ENCODE measurements around the gene SLC51B.
"Not testable (repeated sequence)": the region's sequence is repeated elsewhere in the genome, so short reads cannot be mapped to it uniquely, and the experiment has no call there.

Gene SLC51B

DNA sequence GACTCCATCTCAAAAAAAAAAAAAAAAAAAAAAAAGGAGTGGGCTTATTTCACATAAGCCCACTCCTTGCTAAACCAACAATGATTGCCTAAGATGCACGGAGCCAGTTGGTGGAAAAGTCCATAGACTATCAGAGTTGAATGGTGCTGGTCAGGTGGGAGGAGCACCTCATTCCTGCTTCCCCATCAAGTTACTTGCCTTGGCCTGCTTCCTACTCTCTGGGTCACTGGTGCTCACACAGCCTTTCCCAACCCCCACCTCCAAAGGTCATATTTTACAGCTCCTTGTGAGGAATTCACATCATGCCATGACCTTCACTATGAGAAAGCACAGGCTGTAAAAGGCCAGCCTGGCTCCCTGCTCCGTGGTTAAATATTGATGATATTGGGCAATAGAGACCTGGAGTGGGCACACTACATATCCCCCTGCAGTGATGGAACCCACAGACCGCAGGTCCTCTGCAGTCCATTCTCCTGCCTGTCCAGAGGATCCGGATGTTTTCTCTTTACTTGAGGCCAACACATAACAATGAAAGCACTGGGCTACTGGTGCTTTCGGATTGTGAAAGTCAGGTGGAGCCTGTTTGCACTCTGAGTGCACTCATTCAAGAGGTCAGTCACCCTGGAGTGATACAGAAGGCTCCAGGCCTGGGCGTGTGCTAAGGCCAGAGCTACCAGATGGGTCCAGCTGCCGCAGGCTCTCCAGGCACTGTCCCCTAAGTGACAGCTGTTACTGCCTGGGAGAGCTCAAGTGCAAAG lies at the start of gene SLC51B:
TSS of gene SLC51B (plus strand) at position 664 of the 758 bp plus-strand sequence. CDS start 4,618 bp downstream, outside the sequence.
- DNase-seq: no peak

DNA sequence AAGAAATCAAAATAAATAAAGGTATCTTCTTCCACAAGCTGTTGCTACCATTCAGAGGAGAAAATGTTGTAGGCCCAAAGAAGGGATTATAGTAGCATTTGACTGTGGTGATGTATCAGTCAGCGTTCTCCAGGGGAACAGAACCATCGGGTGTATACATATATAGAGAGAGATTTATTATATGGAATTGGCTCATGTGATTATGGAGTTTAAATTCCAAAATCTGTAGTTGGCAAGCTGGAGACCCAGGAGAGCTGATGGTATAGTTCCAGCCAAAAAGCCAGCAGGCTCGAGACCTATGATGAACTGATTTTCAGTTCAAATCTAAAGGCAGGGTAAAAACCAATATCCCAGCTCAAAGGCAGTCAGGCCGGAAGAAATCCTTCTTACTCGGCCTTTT lies 48.1 kb upstream of the SLC51B start:
- no peak for DNase-seq

DNA sequence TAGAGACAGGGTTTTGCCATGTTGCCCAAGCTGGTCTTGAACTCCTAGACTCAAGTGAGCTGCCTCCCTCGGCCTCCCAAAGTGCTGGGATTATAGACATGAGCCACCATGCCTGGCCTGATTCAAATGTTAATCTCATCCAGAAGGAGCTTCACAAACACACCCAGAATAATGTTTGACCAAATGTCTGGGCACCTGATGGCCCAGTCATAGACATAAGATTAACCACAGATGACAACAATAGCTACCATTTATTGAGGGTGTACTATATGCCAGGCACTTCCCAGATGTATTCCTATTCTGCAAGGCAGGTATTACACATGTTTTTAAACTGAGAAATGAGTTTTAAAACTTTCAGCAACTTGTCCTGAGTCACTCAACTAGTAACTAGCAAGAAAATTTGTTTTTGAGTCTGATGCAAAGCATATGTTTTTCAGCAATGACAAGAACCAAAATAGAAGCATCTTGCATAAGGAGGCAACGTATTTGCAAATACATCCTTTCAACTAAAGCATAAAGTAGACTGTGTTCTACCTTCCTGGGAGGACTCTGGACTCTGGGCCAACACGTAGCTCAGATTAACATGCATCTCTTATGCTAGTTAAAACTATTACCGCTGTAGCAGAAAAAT lies 47.3 kb upstream of the SLC51B start:
- DNase-seq: no peak

DNA sequence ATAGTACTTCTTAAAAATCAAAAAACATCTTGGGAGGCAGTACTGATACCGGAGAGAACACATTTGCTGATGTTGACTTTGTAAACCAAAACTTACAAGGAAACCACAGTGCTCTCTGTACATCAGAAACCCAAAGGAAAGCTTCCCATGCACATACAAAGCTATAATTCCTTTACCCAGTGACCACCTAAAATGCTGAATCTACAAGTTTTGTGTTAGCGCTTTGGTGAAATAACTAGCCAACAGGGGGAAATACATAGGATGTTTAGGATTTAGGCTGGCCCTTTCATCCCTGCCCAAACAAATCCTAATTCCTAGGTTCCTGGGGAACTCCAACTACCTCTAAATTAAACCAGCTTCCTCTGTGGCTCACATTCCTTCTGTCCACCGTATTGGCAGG lies 40.2 kb upstream of the SLC51B start:
- no peak for DNase-seq

DNA sequence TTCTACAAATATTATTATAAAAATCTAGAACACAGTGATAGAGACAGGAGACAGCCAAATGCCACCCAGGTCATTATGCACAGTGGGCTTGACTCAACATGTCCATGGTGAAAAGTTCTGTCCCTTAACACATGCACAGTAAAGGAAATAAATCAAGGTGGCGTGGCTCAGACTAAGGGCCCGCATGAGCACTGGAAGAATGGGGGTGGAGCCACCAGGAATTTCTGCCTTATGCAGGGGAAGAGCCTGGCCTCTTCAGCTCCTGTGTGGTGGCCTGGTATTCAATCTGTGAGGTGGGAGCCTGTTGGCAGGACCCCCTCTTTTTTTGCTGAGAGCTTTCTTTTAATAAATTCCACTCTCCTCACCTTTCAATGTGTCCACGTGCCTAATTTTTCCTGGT lies 38.3 kb upstream of the SLC51B start:
- DNase-seq: no peak

DNA sequence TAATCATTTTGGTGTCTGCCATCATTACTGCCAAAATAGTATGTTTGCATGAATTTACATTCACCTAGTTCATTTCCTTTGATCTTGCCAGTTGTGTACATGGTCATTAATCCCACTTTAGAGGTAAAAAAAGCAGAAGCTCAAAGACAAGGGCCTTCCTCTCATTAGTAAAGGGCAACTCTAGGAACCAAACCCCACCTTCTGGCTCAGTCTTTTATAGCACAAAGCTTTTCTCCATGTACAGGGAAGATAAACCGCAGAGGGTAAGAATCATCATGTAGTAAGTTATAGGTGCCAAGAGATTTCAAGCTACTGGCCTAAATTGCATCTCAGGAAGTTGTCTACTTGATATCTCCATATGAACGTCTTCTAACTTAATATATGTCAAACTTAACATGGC lies 36.2 kb upstream of the SLC51B start:
- DNase-seq: no peak

DNA sequence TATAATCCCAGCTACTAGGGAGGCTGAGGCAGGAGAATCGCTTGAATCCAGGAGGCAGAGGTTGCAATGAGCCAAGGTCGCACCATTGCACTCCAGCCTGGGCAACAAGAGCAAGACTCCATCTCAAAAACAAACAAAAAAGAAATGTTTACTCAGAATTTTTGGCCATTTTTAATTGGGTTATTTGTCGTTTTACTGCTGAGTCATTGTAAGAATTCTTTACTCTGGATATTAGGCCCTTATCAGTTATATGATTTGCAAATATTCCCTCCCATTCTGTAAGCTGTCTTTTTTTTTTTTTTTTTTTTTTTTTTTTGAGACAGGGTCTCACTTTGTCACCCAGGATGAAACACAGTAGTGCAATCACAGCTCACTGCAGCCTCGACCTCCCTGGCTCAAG lies 34.0 kb upstream of the SLC51B start:
- DNase-seq: not testable (repeated sequence)

DNA sequence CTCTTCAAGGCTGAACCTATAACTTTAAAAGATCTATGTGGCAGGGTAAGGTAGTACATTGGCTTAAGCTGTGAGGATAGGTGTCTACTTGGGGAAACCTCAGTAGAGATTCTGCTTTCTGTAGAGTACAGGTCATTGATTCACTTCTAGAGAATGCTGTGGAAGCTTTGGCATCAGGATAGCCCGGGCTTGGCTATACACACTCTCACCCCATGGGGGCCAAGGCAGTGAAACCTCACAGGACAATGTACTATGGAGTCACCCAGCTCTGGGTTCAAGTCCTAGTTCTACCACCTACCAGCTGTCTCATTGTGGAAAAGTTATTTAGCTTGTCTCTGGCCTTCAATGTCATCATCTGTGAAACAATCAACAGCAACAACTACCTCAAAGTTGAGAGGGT lies 24.8 kb upstream of the SLC51B start:
- DNase-seq: no peak

DNA sequence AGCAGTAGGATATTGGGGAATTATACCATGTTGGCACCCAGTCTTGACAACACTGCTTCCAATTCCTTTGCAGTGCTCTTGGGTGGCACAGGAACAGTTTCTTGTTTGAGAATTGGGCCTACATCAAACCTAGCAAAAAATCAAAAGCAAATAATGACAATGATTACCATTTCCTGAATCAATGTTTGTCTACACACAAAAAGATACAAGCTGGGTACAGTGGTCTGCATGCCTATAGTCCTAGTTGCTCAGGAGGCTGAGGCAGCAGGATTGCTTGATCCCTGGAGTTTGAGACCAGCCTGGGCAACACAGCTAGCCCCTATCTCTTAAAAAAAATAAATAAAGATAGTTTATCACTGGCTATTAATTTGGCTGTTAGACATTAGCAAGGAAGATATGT lies 23.7 kb upstream of the SLC51B start:
- no peak for DNase-seq

DNA sequence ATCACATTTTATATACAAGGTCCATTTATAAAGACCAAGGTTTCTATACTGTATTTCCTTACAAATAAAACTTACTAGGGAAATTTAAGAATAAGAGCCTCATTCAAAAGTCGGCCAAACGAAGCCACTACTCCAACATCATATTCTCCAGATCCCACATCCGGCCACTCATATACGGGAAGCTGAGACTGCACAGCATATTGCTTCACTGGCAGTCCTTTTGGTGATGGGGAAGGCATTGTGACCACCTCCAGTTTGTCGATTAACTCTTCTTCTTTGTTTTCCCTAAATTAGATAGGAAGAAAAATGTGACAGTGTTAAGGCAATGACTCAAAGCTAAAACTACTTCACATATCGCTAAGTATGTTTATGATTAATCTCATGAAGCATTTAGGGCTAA lies 18.4 kb upstream of the SLC51B start:
- no peak for DNase-seq

DNA sequence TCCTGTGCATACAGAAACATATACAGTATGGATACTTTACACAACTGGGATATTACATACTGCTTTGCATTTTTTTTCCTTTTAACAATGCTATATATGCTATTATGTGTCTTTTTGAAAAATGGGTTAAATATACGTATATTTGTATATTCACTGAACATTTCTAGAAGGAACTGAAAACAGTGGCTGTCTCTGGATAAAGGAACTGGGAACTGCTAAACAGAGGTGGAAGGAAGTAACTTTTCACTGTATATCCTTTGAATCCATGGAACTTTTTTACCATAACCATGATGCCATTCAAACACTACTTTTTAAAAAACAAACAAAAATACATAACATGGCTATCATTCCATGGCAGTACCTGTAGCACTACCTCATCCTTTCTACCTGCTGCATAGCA lies 17.6 kb upstream of the SLC51B start:
- DNase-seq: no peak

DNA sequence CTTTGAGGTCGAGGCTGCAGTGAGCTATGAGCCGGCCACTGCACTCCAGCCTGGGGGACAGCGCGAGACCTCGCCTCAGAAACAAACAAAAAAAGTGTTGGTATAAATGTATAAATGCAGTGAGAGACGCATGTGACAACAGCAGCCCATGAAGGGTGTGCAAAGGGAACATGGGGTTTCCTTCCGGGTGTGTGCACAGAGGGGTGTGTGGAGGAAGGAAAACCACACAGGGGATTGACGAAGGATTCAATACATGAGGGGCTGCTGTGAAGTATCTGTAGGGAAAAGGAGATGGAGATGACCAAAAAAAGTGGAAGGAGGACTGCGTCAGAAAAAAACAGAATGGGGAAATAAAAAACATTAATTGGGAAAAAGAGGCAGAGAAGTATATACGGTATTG lies 16.8 kb upstream of the SLC51B start:
- no peak for DNase-seq

DNA sequence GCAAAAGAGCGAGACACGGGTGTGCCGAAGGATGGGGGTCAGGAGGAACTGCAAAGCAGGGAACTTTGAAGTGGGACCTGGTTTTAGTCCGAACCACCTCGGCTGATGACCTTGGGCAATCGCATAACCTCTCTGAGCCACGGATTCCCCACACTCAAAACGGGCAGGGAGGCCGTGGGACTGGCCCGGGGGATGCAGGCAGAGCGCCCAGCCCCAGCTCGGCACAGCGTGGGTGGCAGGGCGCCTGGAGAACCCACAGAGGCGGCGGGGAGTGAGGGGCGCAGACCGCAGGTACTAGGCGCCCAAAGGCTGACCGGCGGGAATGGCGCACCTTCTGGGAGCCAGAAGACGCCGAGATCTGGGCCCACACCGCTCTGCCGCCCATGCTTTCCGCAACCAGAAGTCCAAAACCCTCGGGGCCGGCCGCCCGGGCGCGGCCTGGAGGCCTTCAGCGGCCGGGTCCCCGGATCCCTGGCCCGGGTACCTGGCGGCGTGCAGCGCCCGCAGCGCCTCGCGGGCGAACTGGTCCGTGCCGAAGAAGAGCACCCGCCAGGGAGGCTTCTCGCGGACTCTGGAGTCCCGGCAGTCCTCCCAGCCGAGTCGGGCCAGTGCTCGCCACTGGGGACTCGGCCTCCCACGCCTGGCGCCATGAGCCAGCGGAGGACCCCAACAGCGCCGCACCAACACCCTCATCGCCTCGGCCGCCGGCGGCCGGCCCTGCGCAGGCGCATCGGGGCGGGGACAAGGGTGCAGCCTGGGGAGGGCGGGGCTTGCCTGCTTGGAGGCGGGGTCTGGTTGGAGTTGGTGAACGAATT lies 16.1 kb upstream of the SLC51B start, which contains the start of gene MTFMT:
TSS of gene MTFMT (minus strand) at position 719 of the 815 bp plus-strand sequence. CDS start at position 693, 26 bp downstream.
- peak; percentile 96 for DNase-seq

DNA sequence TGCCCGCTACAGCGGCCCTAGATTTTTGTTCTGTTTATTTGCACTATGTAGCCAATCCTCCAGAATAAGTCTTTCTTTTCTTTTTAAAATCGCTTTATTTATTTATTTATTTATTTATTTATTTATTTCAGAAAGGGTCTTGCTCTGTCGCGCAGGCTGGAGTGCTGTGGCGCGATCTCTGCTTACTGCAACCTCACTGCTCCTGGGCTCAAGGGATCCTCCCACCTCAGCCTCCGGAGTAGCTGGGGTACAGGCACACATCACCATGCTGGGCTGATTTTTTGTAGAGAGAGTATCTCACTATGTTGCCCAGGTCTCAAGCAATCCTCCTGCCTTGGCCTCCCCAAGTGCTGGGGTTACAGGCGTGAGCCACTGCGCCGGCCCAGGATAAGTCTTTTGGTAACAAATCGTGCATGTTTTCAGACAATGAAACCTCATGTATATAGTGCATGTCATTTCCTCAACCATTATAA lies 15.4 kb upstream of the SLC51B start:
- DNase-seq: no peak

DNA sequence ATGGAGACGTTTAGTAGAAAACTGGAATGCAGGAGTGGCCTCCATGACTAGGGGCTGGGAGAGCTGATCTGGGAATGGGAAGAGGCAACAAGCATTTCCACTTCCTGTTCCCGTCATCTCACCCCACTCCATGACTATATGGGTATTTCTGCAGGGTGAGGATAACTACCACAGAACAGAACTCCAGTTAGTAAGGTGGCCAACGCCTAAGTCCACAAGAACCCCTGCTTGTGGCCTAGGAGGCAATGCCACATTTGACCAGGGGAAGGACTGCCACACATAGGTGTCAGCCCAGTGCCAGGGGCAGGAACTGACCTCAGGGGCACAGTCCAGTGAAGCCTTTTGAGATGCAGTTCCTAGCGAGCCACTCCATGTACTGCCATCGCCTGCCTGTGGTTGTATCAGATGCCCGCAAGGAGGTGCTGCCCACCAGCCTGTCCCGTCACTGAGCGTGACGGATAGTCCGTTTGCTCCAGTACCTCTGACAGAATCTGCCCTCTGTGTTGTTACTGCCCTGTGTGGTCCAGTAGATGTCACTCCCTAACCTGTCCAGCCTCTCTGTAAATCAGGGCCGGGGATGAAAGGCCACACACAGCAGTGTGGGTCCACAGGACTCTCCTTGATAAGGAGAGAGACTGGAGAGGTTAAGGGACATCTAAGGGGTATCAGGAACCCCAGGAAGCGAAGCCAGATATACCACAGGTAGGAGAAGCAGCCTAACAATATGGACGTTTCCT lies 12.2 kb upstream of the SLC51B start:
- peak; percentile 9 for DNase-seq

DNA sequence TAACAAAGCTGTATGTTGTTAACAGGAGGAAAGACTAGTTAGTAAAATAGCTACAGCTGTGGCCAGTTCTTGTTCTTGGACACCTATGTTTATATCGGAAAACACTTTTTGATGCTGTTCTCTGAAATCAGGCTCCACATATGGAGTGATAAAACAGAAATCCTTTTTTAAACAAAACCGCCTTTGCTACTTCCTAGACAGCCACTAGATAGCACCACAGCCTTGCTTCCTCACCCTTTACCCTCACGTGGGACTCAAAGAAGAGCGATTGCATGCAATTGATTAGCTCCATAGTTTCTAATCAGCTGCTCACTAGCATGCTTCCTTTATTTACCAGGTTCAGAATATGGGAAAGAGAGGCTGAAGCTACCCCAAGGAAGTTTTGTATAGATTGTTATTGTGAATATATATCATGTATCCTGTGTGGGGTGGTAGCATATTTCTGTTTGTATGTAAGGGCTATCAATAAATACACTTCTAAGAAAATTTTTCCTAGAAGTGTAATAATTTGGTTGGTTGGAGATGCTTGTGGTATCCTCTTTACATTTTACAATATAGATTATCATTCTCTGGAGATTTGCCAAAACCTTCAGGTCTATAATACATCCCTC lies 11.4 kb upstream of the SLC51B start:
- no peak for DNase-seq

DNA sequence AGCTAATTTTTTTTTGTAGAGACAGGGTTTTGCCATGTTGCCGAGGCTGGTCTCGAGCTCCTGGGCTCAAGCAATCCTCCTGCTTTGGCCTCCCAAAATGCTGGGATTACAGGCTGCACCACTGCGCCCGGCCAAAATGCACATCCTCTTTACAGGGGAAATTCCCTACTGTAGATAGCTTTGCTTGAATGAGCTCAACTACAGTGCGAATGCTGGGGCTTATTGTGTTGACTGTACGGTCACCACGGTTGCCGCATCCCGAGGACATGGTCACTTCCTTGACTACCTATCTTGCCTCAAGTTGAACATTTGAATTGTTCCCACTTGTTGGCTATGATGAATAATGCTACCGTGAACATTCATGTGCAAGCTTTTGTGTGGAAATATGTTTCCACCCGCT lies 10.5 kb upstream of the SLC51B start:
- DNase-seq: no peak

DNA sequence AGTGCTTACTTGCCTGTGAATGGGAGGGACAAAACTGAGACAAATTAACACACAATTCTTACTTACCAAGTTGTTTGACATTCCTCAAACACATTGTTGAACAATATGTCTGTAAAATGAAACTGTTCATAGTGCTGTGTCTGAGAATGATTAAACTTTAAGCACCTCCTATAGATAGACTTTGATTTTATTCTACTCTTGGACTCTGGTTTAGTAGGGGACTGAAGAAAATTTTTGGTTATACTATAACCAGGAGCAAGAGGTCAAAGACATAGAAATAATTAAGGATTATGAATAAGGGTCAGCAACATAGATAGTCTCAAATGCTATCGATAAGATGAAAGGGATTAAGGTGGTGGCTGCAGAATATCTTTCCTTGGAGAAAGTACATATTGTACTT lies 7.9 kb upstream of the SLC51B start:
- no peak for DNase-seq

DNA sequence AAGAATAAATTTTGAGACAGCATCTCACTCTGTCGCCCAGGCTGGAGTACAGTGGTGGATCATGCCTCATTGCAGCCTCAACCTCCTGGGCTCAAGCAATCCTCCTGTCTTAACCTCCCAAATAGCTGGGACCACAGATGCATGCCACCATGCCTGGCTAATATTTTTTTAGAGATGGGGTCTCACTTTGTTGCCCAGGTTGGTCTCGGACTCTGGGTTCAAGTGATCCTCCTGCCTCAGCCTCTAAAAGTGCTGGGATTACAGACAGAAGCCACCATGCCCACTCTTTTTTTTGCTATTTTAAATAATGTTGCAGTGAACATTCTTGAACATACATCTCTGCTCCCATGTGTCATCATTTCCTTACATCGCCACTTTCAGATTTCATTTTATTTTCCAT lies 6.8 kb upstream of the SLC51B start:
- no peak for DNase-seq

DNA sequence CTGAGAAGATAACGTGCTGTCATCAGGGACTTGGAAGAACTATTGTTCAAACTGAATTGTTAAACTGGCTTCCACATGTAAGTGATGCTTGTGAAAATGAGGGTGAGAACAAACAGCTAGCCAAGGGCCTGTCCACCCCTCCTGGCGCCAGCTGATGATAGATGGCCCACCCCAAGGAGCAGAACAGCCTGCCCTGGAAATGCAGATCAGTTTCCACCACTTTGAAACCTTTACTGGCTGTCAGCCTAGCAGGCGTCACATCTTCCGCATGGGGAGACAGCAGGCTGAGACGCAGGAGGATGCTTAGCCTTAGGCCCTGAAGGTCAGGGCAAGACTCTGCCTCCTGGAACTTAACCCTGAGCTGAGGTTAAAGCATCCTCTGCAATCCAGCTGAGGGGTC lies 6.4 kb upstream of the SLC51B start:
- DNase-seq: no peak

DNA sequence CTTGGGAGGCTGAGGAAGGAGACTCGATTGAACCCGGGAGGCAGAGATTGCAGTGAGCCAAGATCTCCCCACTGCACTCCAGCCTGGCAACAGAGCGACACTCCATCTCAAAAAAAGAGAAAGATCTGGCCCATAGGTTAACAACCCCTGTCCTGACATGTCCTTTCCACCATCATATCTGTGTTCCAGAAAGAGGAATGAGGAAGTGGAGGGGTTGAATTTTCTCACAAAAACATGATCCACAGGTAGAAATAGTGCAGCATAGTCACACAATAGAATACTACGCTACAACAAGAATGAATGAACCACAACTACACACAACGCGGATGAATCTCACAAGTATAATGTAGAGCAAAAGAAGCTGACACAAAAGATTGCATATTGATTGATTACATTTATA lies 4.7 kb upstream of the SLC51B start:
- DNase-seq: no peak

DNA sequence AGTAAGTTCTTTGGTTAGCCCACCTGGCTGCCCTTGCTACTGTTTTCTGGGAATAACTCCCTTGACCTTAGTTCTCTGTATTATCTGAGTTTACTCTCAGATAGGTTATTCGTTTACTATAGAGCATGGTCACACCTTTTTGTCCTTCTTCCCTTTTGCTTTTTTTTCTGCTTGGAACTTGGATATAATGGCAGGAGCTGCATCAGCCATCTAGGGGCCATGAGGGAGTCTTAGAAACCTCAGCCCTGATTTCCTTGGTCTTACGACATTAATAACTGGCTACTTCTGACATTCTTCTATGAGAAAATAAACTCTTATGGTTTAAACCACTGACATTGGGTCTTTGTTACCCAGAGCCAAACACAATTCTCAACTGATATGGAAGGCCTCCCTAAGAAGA lies 3.4 kb upstream of the SLC51B start:
- no peak for DNase-seq

Data from activated T-cell treated with anti-CD3 and anti-CD28 coated beads for 4 hours (primary cell).